ENCODE data around the gene CELF2. TPM values are rescaled to one million over a fixed set of nuclear protein-coding genes. Genes with fewer than 3 reads are reported as not detected.

The CELF2 gene
- total RNA-seq, 1 experiment from 2014 or later: 0.07 TPM

DNA sequence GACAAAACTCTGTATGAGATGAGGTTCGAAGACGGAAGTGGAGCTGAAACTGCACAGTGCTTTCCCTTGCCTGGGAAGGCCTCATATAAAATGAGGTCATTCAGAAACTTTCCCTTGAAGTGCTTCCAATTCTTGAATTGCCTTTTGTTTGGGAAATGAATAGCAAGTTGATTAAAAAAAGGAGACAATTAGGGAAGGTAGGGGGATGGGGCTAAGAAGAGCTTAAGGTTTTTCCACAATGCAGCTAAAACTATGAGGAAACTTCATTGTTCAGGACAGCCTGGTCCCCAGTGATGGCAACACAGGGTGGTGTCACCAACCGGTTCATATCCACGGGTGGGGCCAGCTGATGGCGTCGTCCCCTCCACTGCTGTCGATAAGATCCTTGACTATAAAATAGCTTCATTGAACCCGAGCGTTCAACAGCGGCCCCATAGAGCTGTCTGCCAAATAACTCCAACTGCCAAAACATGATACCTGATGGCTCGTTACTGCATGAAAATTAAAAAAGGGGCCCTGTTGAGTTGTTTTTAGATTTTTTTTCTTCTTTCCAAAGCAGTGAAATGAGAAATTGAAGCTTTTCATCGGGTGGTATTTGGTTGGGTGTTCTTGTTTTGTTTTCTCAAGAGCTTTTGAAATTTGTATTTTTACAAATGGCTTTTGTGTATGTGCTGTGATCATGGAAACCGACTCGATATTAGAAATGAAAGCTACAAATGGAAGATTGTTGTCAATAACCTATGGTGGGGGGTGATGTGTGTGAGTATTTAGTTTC is 2.8 kb upstream of the CELF2 start:
- H3K9me3 Mint-ChIP-seq (ENCODE audit: unreplicated experiment): no peaks in the 10 kb centered on the region
- H3K36me3 Mint-ChIP-seq (ENCODE audit: insufficient read depth, unreplicated experiment): no peaks in the 10 kb centered on the region
- intact Hi-C loops (cut with micrococcal nuclease): no loop called here
- H3K27me3 Mint-ChIP-seq (ENCODE audit: insufficient read depth, unreplicated experiment): no peaks in the 10 kb centered on the region
- TF ChIP-seq, protein P1, sequence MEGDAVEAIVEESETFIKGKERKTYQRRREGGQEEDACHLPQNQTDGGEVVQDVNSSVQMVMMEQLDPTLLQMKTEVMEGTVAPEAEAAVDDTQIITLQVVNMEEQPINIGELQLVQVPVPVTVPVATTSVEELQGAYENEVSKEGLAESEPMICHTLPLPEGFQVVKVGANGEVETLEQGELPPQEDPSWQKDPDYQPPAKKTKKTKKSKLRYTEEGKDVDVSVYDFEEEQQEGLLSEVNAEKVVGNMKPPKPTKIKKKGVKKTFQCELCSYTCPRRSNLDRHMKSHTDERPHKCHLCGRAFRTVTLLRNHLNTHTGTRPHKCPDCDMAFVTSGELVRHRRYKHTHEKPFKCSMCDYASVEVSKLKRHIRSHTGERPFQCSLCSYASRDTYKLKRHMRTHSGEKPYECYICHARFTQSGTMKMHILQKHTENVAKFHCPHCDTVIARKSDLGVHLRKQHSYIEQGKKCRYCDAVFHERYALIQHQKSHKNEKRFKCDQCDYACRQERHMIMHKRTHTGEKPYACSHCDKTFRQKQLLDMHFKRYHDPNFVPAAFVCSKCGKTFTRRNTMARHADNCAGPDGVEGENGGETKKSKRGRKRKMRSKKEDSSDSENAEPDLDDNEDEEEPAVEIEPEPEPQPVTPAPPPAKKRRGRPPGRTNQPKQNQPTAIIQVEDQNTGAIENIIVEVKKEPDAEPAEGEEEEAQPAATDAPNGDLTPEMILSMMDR (IDR thresholded peaks at IDR 0.05; ENCODE audit: unreplicated experiment): no peak
- no peak overlapping the region for H3K27ac Mint-ChIP-seq (ENCODE audit: low read depth, unreplicated experiment)
- DNase-seq (ENCODE audit: unreplicated experiment): no peak
- POLR2A ChIA-PET: interaction anchor here (0.9 to 1.1 kb wide), 2 partner anchors 11 to 20 kb away, joined by 3 to 4 read pairs; no protein-coding TSS in a partner anchor
- H3K4me1 Mint-ChIP-seq (ENCODE audit: insufficient read depth, unreplicated experiment): no peaks in the 10 kb centered on the region
- CTCF ChIA-PET: no interaction called here
- no peak overlapping the region for H3K4me3 Mint-ChIP-seq (ENCODE audit: unreplicated experiment)
- BruUV-seq (replicated peaks): no TSS peak

DNA sequence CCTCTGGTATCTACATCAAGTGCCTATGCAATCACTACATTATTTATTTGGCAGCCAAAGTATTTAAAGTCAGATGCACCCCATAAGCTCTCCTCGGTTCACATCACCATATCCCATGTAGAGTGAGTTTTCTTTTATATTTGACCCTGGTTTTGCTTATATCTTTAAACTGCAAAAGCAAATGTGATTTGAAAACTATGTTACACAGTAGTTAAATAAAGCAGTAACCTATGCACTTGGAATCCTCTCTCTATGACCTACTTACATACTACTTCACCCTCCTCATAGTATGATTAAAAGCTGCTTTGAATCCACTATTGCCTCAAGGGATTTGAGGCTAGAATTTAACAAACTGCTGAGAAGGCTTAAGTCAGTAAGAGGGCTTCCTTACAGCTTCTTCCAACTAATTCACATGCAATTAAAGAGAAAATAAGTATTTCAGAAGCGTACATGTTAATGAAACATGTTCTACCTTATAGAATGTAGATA is 2.2 kb upstream of the CELF2 start:
- DNase-seq (ENCODE audit: unreplicated experiment): no peak
- ChIA-PET CTCF (interaction anchor here (0.9 kb wide), 1 partner anchor 20 kb away, joined by 3 read pairs; no protein-coding TSS in a partner anchor), POLR2A (interaction anchor here (0.9 to 1.1 kb wide), 2 partner anchors 12 to 19 kb away, joined by 3 to 4 read pairs; no protein-coding TSS in a partner anchor)
- Mint-ChIP-seq H3K27me3 (ENCODE audit: insufficient read depth, unreplicated experiment) (no peaks in the 10 kb centered on the region), H3K36me3 (ENCODE audit: insufficient read depth, unreplicated experiment) (no peaks in the 10 kb centered on the region), H3K27ac (ENCODE audit: low read depth, unreplicated experiment) (no peak overlapping the region), H3K4me1 (ENCODE audit: insufficient read depth, unreplicated experiment) (no peaks in the 10 kb centered on the region), H3K4me3 (ENCODE audit: unreplicated experiment) (no peak overlapping the region), H3K9me3 (ENCODE audit: unreplicated experiment) (no peaks in the 10 kb centered on the region)
- TF ChIP-seq, protein P1 (IDR thresholded peaks at IDR 0.05; ENCODE audit: unreplicated experiment): no peak
- BruUV-seq (replicated peaks): no TSS peak
- intact Hi-C loops (cut with micrococcal nuclease): no loop called here

DNA sequence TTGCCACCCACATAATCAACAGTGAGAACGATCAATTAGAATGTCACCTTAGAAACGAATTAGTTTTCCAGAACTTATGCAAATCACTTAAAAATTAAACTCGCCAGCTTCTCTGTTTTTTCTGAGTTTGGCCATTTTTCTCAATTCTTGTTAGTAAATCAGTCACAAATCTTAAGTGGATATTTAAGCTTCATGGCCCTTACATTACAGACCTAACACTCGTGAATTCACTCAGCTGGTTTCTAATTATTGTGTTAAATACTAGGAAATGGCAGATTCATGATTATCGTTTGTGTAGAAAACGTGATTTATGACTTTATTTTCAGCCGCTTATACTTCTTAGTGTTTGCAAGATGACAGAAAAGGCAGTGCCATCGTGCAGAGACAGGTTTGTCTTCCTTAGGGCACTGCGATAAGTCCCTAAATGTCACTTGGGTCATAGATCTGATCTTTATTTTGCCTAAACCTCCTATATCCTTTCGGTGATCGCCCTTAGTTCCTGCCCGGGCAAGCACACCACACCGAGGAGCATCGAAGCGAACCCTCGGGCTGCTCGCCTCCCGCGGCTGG is 587 bp upstream of the CELF2 start:
- DNase-seq (ENCODE audit: unreplicated experiment): no peak
- no peak overlapping the region for H3K27ac Mint-ChIP-seq (ENCODE audit: low read depth, unreplicated experiment)
- ChIA-PET POLR2A (no interaction called here), CTCF (no interaction called here)
- TF ChIP-seq, protein P1 (IDR thresholded peaks at IDR 0.05; ENCODE audit: unreplicated experiment): no peak
- no peaks in the 10 kb centered on the region for H3K36me3 Mint-ChIP-seq (ENCODE audit: insufficient read depth, unreplicated experiment)
- H3K27me3 Mint-ChIP-seq (ENCODE audit: insufficient read depth, unreplicated experiment): no peaks in the 10 kb centered on the region
- no peak overlapping the region for H3K4me3 Mint-ChIP-seq (ENCODE audit: unreplicated experiment)
- no TSS peak for BruUV-seq (replicated peaks)
- intact Hi-C loops (cut with micrococcal nuclease): no loop called here
- no peaks in the 10 kb centered on the region for H3K9me3 Mint-ChIP-seq (ENCODE audit: unreplicated experiment)
- no peaks in the 10 kb centered on the region for H3K4me1 Mint-ChIP-seq (ENCODE audit: insufficient read depth, unreplicated experiment)

DNA sequence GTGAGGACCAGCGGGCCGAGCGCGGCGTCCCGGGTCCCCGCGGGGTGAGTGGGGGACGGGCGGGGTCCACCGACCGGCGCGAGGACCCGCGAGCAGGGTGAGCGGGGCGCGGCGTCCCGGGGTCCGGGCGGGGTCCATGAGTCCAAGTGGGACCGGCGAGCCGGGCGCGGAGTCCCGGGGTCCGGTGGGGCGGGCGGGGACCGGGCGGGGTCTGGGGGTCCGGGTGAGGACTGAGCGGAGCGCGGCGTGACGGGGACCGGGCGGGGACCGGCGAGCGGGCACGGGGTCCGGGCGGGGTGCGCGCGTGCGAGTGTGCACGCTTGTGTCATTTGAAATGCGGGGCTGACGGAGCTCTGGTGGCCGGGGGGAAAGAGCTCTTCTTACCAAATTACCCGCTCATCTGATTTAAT is 765 bp downstream of the CELF2 start:
- TF ChIP-seq, protein P1 (IDR thresholded peaks at IDR 0.05; ENCODE audit: unreplicated experiment): no peak
- ChIA-PET POLR2A (no interaction called here), CTCF (interaction anchor here (0.6 to 1.0 kb wide), 3 partner anchors 17 to 1638 kb away, joined by 3 to 4 read pairs (median 3); no protein-coding TSS in a partner anchor)
- H3K4me3 Mint-ChIP-seq (ENCODE audit: unreplicated experiment): no peak overlapping the region
- DNase-seq (ENCODE audit: unreplicated experiment): no peak
- intact Hi-C loops (cut with micrococcal nuclease): no loop called here
- no peaks in the 10 kb centered on the region for H3K27me3 Mint-ChIP-seq (ENCODE audit: insufficient read depth, unreplicated experiment)
- H3K4me1 Mint-ChIP-seq (ENCODE audit: insufficient read depth, unreplicated experiment): no peaks in the 10 kb centered on the region
- H3K36me3 Mint-ChIP-seq (ENCODE audit: insufficient read depth, unreplicated experiment): no peaks in the 10 kb centered on the region
- no peaks in the 10 kb centered on the region for H3K9me3 Mint-ChIP-seq (ENCODE audit: unreplicated experiment)
- H3K27ac Mint-ChIP-seq (ENCODE audit: low read depth, unreplicated experiment): no peak overlapping the region
- no TSS peak for BruUV-seq (replicated peaks)

Data from MCF 10A (cell line).